GM12801 (cell line): ENCODE results near the gene SYNGAP1.

Experiments used
- TF ChIP-seq, protein P1 (sequence below): IDR thresholded peaks from one replicate; pipeline ENCODE4 v1.5.1; 2011; ENCODE audit warnings: control low read depth; ENCODE audit not compliant: insufficient read length; ENCODE audit errors: extremely low read depth

SYNGAP1 gene

DNA sequence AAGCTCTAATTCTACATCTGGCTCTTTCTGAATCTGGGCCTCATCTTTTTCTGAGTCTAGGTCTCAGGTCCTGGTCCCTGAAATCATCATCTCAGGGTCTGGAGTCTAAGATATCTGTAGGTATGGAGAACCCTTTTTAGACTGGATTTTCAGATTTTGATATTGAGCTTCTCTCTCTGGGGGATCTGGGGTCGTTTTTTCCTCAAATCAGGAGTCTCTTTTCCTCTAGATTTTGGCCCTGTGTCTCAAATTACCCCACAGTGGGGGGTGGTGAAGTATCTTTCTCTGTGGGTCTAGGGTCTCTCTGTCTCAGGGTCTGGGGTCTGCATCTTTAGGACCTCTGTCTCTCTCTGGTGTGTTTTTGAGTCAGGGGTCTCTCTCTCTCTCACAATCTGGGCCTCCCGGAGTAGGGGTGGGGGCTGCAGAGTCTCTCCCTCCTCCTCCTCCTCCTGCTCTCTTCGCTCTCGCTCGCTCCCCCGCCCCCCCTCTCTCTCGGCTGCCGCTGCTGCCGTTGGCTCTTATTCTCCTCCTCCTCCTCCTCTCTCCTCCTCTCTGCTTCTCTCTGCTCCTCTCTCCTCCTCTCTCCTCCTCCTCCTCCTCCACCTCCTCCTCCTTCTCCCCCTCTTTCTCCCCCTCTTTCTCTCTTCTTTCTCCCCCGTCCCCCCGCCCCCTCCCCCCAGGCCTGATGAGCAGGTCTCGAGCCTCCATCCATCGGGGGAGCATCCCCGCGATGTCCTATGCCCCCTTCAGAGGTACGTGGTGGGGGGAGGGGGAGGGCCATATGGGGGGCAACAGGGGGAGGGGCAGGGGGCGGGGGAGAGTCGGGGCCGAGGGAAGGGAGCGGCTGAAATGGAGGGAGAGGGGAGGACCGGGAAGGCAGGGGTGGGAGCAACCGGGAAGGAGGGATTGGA lies at the start of gene SYNGAP1:
SYNGAP1 (plus strand) TSS at position 486 of the 911 bp plus-strand sequence; CDS start at position 686, 200 bp downstream.
- TF ChIP-seq, protein P1, sequence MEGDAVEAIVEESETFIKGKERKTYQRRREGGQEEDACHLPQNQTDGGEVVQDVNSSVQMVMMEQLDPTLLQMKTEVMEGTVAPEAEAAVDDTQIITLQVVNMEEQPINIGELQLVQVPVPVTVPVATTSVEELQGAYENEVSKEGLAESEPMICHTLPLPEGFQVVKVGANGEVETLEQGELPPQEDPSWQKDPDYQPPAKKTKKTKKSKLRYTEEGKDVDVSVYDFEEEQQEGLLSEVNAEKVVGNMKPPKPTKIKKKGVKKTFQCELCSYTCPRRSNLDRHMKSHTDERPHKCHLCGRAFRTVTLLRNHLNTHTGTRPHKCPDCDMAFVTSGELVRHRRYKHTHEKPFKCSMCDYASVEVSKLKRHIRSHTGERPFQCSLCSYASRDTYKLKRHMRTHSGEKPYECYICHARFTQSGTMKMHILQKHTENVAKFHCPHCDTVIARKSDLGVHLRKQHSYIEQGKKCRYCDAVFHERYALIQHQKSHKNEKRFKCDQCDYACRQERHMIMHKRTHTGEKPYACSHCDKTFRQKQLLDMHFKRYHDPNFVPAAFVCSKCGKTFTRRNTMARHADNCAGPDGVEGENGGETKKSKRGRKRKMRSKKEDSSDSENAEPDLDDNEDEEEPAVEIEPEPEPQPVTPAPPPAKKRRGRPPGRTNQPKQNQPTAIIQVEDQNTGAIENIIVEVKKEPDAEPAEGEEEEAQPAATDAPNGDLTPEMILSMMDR = no peak

DNA sequence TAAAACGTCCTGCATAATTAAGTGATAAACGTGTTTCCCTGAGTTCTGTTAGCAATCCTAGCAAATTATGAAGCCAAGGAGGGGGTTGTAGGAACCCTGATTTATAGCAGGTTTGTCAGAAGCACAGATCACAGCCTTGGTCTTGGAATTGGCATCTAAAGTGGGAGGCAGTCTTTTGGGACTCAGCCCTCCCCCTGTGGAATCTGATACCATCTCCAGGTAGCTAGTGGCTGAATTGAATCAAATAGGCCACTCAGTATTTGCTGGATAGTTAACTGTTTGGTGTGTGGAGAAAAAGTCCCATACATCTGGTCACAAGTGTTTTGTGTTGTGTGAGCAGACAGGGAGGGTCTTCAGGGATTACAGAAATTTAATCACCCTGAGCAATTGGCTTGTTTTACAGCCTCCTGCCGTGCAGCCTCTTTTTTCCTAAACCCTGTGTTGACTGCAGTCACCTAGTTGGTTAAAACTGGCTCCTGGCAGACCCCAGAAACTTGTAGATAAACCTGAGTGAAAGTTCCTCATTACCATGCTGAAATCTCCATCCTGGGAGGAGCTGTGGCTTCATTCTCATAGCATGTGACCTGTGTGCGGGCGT lies 47.2 kb upstream of the SYNGAP1 start:
- TF ChIP-seq, protein P1 = no peak

DNA sequence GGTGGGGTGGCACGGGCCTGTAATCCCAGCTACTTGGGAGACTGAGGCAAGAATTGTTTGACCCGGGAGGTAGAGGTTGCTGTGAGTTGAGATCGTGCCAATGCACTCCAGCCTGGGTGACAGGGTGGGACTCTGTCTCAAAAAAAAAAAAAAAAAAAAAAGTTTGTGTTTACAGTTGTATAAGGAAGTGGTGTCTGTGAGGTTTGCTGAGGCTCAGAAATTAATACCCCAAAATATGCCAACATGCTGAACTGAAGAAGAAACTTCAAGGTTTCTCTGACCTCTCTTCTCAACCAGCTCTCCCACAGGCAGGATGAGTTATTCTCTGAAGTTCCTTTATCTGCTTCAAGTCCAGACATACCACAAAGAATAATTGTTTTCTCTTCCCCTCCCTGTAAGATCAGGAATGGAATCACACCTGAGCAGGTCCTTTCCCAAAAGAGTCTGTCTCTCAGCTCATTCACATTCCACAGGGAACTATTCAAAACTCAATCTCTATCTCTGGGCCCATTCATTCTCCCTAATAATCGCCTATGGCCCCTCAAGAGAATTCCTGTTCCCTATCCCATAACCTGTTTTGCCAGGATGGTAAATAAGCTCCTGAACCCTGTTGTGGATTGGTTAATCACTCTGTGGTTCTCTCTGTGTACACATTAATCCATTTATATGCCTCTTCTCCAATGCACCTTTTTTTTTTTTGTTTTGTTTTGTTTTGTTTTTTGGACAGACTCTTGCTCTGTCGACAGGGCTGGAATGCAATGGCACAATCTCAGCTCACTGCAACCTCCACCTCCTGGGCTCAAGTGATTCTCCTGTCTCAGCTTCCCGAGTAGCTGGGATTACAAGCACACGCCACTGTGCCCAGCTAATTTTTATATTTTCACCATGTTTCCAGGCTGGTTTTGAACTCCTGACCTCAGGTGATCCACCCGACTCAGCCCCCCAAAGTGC lies 45.6 kb upstream of the SYNGAP1 start:
- TF ChIP-seq, protein P1 = no peak

DNA sequence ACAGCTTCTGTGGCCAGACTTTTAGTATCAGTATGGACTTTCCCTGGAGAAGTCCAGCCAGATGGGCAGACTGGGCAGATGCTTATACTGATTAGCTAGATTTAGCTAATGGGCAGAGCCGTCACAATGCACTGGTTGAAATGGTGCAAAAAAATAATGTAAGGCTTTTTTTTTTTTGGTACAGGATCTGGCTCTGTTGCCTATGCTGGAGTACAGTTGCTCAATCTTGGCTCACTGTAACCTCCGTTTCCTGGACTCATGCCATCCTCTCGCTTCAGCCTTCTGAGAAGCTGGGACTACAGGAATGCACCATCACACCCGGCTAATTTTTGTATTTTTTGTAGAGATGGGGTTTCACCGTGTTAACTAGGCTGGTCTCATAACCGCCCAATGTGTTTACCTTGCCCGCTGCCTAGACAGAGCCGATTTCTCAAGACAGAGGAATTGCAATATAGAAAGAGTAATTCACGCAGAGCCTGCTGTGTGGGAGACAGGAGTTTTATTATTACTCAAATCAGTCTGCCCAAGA lies 44.7 kb upstream of the SYNGAP1 start:
- TF ChIP-seq, protein P1 = no peak

DNA sequence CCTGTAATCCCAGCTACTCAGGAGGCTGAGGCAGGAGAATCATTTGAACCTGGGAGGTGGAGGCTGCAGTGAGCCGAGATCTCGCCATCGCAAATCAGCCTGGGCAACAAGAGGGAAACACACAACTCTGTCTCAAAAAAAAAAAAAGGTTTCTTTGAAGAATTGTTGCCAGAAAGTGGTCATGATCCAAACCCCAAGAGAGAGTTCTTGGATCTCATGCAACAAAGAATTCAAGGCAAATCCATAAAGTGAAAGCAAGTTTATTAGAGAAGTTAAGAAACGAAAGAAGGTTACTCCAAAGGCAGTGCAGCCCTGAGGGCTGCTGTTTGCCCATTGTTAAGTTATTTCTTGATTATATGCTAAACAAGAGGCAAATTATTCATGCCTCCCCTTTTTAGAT lies 42.7 kb upstream of the SYNGAP1 start:
- TF ChIP-seq, protein P1 = no peak

DNA sequence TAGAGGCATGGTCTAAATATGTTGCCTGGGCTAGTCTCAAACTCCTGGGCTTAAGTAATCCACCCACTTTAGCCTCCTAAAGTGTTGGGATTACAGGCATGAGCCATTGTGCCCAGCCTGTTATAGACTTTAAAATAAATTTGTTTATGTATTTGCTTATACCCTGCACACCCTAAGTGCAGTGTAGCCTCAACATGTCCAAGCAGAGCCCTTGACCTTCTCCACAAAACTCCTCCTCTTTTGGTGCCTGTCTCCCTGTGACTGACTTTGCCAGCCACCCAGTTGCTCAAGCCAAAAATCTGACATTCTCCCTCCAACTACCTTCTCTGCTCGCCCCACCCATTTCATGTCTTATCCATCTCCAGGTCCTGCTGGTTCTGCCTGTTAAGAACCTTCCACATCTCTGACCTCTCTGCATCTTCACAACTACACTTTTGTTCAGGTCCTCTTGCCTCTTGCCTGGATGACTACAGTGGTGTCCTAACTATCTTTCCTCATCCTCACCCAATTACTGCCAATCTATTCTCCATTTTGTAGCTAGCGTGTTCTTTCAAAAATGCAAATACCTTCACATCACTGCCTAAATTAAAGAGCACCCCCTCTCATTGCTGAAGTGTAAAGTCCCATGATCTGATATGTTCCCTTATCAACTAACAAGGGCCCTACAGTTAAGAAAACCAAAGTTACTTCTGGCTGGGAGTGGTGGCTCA lies 39.4 kb upstream of the SYNGAP1 start:
- TF ChIP-seq, protein P1 = no peak
